ENCODE data around the gene RPS6KC1.

DNA sequence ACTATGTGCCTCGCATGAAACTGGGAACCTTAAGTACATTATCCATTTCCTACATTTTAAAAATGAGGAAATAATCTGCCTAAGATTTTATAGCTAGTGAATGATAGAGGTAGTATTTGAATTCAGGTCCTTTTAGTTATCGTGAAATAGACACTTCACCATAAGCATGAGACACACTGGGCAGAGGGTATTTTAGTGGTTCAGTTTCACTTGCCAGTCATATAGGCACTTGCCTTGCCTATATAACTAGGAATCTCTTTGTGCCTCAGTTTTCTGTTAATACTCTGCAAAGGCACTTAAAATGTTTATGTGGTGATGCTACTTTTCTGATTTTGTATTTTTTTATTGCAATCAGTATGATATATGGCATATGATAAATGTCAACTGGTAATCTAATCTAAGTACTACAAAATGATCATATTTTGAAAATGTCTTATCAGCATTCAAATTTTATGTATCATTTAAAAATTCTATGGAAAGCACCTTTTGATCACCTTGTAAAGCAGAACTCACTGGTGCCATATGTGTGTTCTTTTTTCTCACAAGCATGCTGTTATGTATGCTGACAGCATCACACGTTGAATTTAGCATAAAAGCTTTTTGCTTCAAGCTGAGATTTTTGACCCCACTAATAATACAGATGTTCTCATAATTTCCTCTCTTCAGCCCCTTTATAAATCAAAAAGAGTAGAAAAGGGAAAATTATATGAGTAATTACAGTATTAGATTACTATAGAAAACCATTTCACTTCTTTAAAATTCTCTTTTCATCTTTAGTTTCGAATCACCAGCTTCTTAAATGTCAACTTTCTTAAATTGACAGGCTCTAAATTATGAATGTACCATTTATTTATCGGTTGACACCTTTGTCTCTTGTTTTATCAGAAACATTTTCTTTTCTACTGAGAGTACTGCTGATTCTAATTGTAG is 52.6 kb downstream of the RPS6KC1 start:
- TF ChIP-seq SP1 (IDR thresholded peaks at IDR 0.05): no peak
- TF ChIP-seq TARDBP (IDR thresholded peaks at IDR 0.05): no peak
- TF ChIP-seq L3MBTL2 (conservative IDR thresholded peaks at IDR 0.05): no peak
- no peak for TF ChIP-seq ZNF384 (IDR thresholded peaks at IDR 0.05)
- TF ChIP-seq SUZ12 (IDR thresholded peaks at IDR 0.05): no peak
- TF ChIP-seq ELF4 (IDR thresholded peaks at IDR 0.05): no peak
- no peak for TF ChIP-seq FOXK2 (IDR thresholded peaks at IDR 0.05)
- TF ChIP-seq FOXM1 (IDR thresholded peaks at IDR 0.05; ENCODE audit: borderline replicate concordance): no peak
- no peak for TF ChIP-seq HDGF (IDR thresholded peaks at IDR 0.05; ENCODE audit: borderline replicate concordance)

Data from HEK293T (cell line).